Stimulated activated CD4-positive, alpha-beta T cell treated with anti-CD3 and anti-CD28 coated beads, TNF-alpha, amount 100 ng/mL, for 1 hour (primary cell): ENCODE results near the gene SLC2A8.

Experiments used
- DNase-seq, 3 donors: peaks; one replicate each; pipeline ENCODE4 v3.0.0-alpha.2; 2020; ENCODE audit warnings: low read depth in 3 of 3, low spot score in 1 of 3

The SLC2A8 gene

GRCh38 chr9:127455324-127455992 lies 58.5 kb downstream of the SLC2A8 start:
- DNase-seq: no peak

GRCh38 chr9:127457191-127457878 lies 60.4 kb downstream of the SLC2A8 start:
- DNase-seq: no peak
